ENCODE measurements around the gene CENPU. TPM values are rescaled to one million over a fixed set of nuclear protein-coding genes. Genes with fewer than 3 reads are reported as not detected.

CENPU gene
- total and polyA plus RNA-seq, 2 of the 8 experiments (the other 6 are each of a cell fraction or from before 2014, with no cell fraction given), result 32.1 to 122 TPM

- TF ChIP-seq ZNF274 (IDR thresholded peaks at IDR 0.05; ENCODE audit: borderline replicate concordance, extremely low read depth, low read length), result no peak
- TF ChIP-seq CEBPB (IDR thresholded peaks at IDR 0.05; ENCODE audit: low read depth, low read length), result no peak
- no peak for TF ChIP-seq POLR2A (IDR thresholded peaks at IDR 0.05; ENCODE audit: control extremely low read depth in 1 of 2, low read depth in 2 of 2, low read length in 2 of 2)
- no peak for TF ChIP-seq E2F6 (IDR thresholded peaks at IDR 0.05)
- no peak for TF ChIP-seq TCF12 (IDR thresholded peaks at IDR 0.05; ENCODE audit: low read depth, low read length)
- no peak for TF ChIP-seq USF2 (IDR thresholded peaks at IDR 0.05; ENCODE audit: low read length)
Observed at GRCh38 chr4:184681916-184682315, 52.0 kb downstream of the CENPU start (continued).

Measured in H1 (cell line).